Gastrocnemius medialis (tissue), 4 donors: Measurements from ENCODE around the gene SMAD3.

ENCODE experiments used
- CTCF ChIP-seq, 5 experiments: fragments of 450-650 bp in 3 of 5; fragments of 200-600 bp in 2 of 5; sonication (generic) in 2 of 5; IDR thresholded peaks in 4 of 5; conservative IDR thresholded peaks in 1 of 5; 1 replicate in 4 of 5; 2 replicates in 1 of 5; pipeline ENCODE4 v1.5.1; 2016 to 2019; ENCODE audit warnings: antibody characterized with exemption in 5 of 5, mild to moderate bottlenecking in 3 of 5, moderate library complexity in 3 of 5
- POLR2A ChIP-seq, 2 donors: fragments of 450-650 bp; IDR thresholded peaks; one replicate each; pipeline ENCODE4 v1.6.1; 2017; ENCODE audit warnings: antibody characterized with exemption in 2 of 2, mild to moderate bottlenecking in 2 of 2, moderate library complexity in 2 of 2

GRCh38 chr15:67149773-67150022 lies 84.3 kb downstream of the SMAD3 start:
- TF ChIP-seq POLR2A (IDR thresholded peaks at IDR 0.05) (no peak), CTCF (IDR thresholded peaks at IDR 0.05 in 4 of 5, conservative IDR thresholded peaks at IDR 0.05 in 1 of 5) (no peak)
